ENCODE results near the gene TBC1D9B.

TBC1D9B gene

GRCh38 chr5:179862891-179863290, 44.8 kb downstream of the TBC1D9B start:
- Histone ChIP-seq H3K36me3 (ENCODE audit: control insufficient read depth, insufficient read depth, low read length) (no peaks in the 10 kb centered on the region), H3K27me3 (ENCODE audit: control insufficient read depth, insufficient read depth, low read length) (no peaks in the 10 kb centered on the region), H3K4me1 (ENCODE audit: control insufficient read depth, insufficient read depth, low read length) (no peaks in the 10 kb centered on the region), H3K9ac (ENCODE audit: low read length) (no peak overlapping the region), H3K9me3 (ENCODE audit: control insufficient read depth, low read length) (no peaks in the 10 kb centered on the region), H3K4me3 (ENCODE audit: low read length) (no peak overlapping the region)

- no peaks in the 10 kb centered on the region for H3K27me3 ChIP-seq (ENCODE audit: control insufficient read depth, insufficient read depth, low read length)
- H3K9me3 ChIP-seq (ENCODE audit: control insufficient read depth, low read length): no peaks in the 10 kb centered on the region
- H3K36me3 ChIP-seq (ENCODE audit: control insufficient read depth, insufficient read depth, low read length): no peaks in the 10 kb centered on the region
- no peaks in the 10 kb centered on the region for H3K4me1 ChIP-seq (ENCODE audit: control insufficient read depth, insufficient read depth, low read length)
- no peak overlapping the region for H3K9ac ChIP-seq (ENCODE audit: low read length)
- H3K4me3 ChIP-seq (ENCODE audit: low read length): no peak overlapping the region
Measured at GRCh38 chr5:179862296-179862695, 45.4 kb downstream of the TBC1D9B start.

- Histone ChIP-seq H3K27me3 (ENCODE audit: control insufficient read depth, insufficient read depth, low read length) (no peaks in the 10 kb centered on the region), H3K9ac (ENCODE audit: low read length) (no peak overlapping the region), H3K4me1 (ENCODE audit: control insufficient read depth, insufficient read depth, low read length) (no peaks in the 10 kb centered on the region), H3K36me3 (ENCODE audit: control insufficient read depth, insufficient read depth, low read length) (no peaks in the 10 kb centered on the region), H3K4me3 (ENCODE audit: low read length) (no peak overlapping the region), H3K9me3 (ENCODE audit: control insufficient read depth, low read length) (no peaks in the 10 kb centered on the region)
Measured at GRCh38 chr5:179860301-179860700, 47.4 kb downstream of the TBC1D9B start.

GRCh38 chr5:179858586-179859427, 48.9 kb downstream of the TBC1D9B start, which contains the start of gene MRNIP:
TSS of gene MRNIP (minus strand) at chr5:179858817. CDS start at chr5:179858796, 21 bp downstream.
- H3K9ac ChIP-seq (ENCODE audit: low read length): peak within 1 kb of the TSS; percentile 74
- peak within 1 kb of the TSS; percentile 90 for H3K4me3 ChIP-seq (ENCODE audit: low read length)
- no peaks in the 10 kb centered on the region for H3K4me1 ChIP-seq (ENCODE audit: control insufficient read depth, insufficient read depth, low read length)
- H3K9me3 ChIP-seq (ENCODE audit: control insufficient read depth, low read length): no peaks in the 10 kb centered on the region
- no peaks in the 10 kb centered on the region for H3K36me3 ChIP-seq (ENCODE audit: control insufficient read depth, insufficient read depth, low read length)
- no peaks in the 10 kb centered on the region for H3K27me3 ChIP-seq (ENCODE audit: control insufficient read depth, insufficient read depth, low read length)

- Histone ChIP-seq H3K36me3 (ENCODE audit: control insufficient read depth, insufficient read depth, low read length) (no peaks in the 10 kb centered on the region), H3K9me3 (ENCODE audit: control insufficient read depth, low read length) (no peaks in the 10 kb centered on the region), H3K9ac (ENCODE audit: low read length) (peak overlapping the region; percentile 54), H3K27me3 (ENCODE audit: control insufficient read depth, insufficient read depth, low read length) (no peaks in the 10 kb centered on the region), H3K4me1 (ENCODE audit: control insufficient read depth, insufficient read depth, low read length) (no peaks in the 10 kb centered on the region), H3K4me3 (ENCODE audit: low read length) (peak overlapping the region; percentile 90)
Measured at GRCh38 chr5:179858241-179858585, 49.5 kb downstream of the TBC1D9B start.

- Histone ChIP-seq H3K36me3 (ENCODE audit: control insufficient read depth, insufficient read depth, low read length) (no peaks in the 10 kb centered on the region), H3K9me3 (ENCODE audit: control insufficient read depth, low read length) (no peaks in the 10 kb centered on the region), H3K27me3 (ENCODE audit: control insufficient read depth, insufficient read depth, low read length) (no peaks in the 10 kb centered on the region), H3K9ac (ENCODE audit: low read length) (no peak overlapping the region), H3K4me1 (ENCODE audit: control insufficient read depth, insufficient read depth, low read length) (no peaks in the 10 kb centered on the region), H3K4me3 (ENCODE audit: low read length) (no peak overlapping the region)
Measured at GRCh38 chr5:179854356-179854755, 53.3 kb downstream of the TBC1D9B start.

- no peaks in the 10 kb centered on the region for H3K4me1 ChIP-seq (ENCODE audit: control insufficient read depth, insufficient read depth, low read length)
- H3K27me3 ChIP-seq (ENCODE audit: control insufficient read depth, insufficient read depth, low read length): no peaks in the 10 kb centered on the region
- H3K4me3 ChIP-seq (ENCODE audit: low read length): no peak overlapping the region
- H3K9me3 ChIP-seq (ENCODE audit: control insufficient read depth, low read length): no peaks in the 10 kb centered on the region
- no peak overlapping the region for H3K9ac ChIP-seq (ENCODE audit: low read length)
- no peaks in the 10 kb centered on the region for H3K36me3 ChIP-seq (ENCODE audit: control insufficient read depth, insufficient read depth, low read length)
Measured at GRCh38 chr5:179852993-179853547, 54.6 kb downstream of the TBC1D9B start.

GRCh38 chr5:179841621-179842020, 66.1 kb downstream of the TBC1D9B start:
- Histone ChIP-seq H3K27me3 (ENCODE audit: control insufficient read depth, insufficient read depth, low read length) (no peaks in the 10 kb centered on the region), H3K9me3 (ENCODE audit: control insufficient read depth, low read length) (no peaks in the 10 kb centered on the region), H3K36me3 (ENCODE audit: control insufficient read depth, insufficient read depth, low read length) (peaks cover 14% of the 10 kb centered on the region), H3K4me1 (ENCODE audit: control insufficient read depth, insufficient read depth, low read length) (peaks cover 8% of the 10 kb centered on the region), H3K9ac (ENCODE audit: low read length) (no peak overlapping the region), H3K4me3 (ENCODE audit: low read length) (no peak overlapping the region)

- Histone ChIP-seq H3K36me3 (ENCODE audit: control insufficient read depth, insufficient read depth, low read length) (peaks cover 14% of the 10 kb centered on the region), H3K9me3 (ENCODE audit: control insufficient read depth, low read length) (no peaks in the 10 kb centered on the region), H3K27me3 (ENCODE audit: control insufficient read depth, insufficient read depth, low read length) (no peaks in the 10 kb centered on the region), H3K4me3 (ENCODE audit: low read length) (no peak overlapping the region), H3K9ac (ENCODE audit: low read length) (no peak overlapping the region), H3K4me1 (ENCODE audit: control insufficient read depth, insufficient read depth, low read length) (peaks cover 16% of the 10 kb centered on the region)
Measured at GRCh38 chr5:179840766-179841165, 66.9 kb downstream of the TBC1D9B start.

- peaks cover 14% of the 10 kb centered on the region for H3K36me3 ChIP-seq (ENCODE audit: control insufficient read depth, insufficient read depth, low read length)
- peaks cover 16% of the 10 kb centered on the region for H3K4me1 ChIP-seq (ENCODE audit: control insufficient read depth, insufficient read depth, low read length)
- H3K27me3 ChIP-seq (ENCODE audit: control insufficient read depth, insufficient read depth, low read length): no peaks in the 10 kb centered on the region
- H3K9me3 ChIP-seq (ENCODE audit: control insufficient read depth, low read length): no peaks in the 10 kb centered on the region
- H3K9ac ChIP-seq (ENCODE audit: low read length): no peak overlapping the region
- no peak overlapping the region for H3K4me3 ChIP-seq (ENCODE audit: low read length)
Measured at GRCh38 chr5:179840321-179840720, 67.4 kb downstream of the TBC1D9B start.

GRCh38 chr5:179839328-179840256, 68.1 kb downstream of the TBC1D9B start:
- Histone ChIP-seq H3K27me3 (ENCODE audit: control insufficient read depth, insufficient read depth, low read length) (no peaks in the 10 kb centered on the region), H3K36me3 (ENCODE audit: control insufficient read depth, insufficient read depth, low read length) (peaks cover 14% of the 10 kb centered on the region), H3K4me3 (ENCODE audit: low read length) (no peak overlapping the region), H3K9ac (ENCODE audit: low read length) (no peak overlapping the region), H3K9me3 (ENCODE audit: control insufficient read depth, low read length) (no peaks in the 10 kb centered on the region), H3K4me1 (ENCODE audit: control insufficient read depth, insufficient read depth, low read length) (peaks cover 16% of the 10 kb centered on the region)
